Keratinocyte (primary cell): ENCODE data around the gene MLXIPL. TPM values are rescaled to one million over a fixed set of nuclear protein-coding genes. Genes with fewer than 3 reads are reported as not detected.

ENCODE experiments used
- DNase-seq: peaks from one replicate; pipeline ENCODE4 v3.0.0-alpha.2; 2011; ENCODE audit warnings: low read depth, missing footprints, low spot score
- FAIRE-seq: peaks from 2 replicates; lab custom pipeline; 2011; peaks lifted over from hg19 to GRCh38; lab: Jason Lieb, UNC
- H2AFZ ChIP-seq: 2 replicates; pipeline ENCODE4 v1.6.0; 2012; ENCODE audit warnings: low read length, control low read depth, inconsistent platforms; ENCODE audit not compliant: control insufficient read depth
- H3K27ac ChIP-seq: 2 replicates; pipeline ENCODE4 v1.5.1; 2011; ENCODE audit warnings: low read length; ENCODE audit not compliant: control insufficient read depth, insufficient read depth
- H3K27me3 ChIP-seq: 3 replicates; pipeline ENCODE4 v1.6.0; 2011; ENCODE audit warnings: low read length; ENCODE audit not compliant: control insufficient read depth, insufficient read depth; ENCODE audit errors: extremely low read depth
- H3K36me3 ChIP-seq, 2 experiments: 2 replicates in 1 of 2; 3 replicates in 1 of 2; pipeline ENCODE4 v1.5.1; 2011; ENCODE audit warnings: low read length in 2 of 2, mild to moderate bottlenecking in 1 of 2; ENCODE audit not compliant: control insufficient read depth in 2 of 2, insufficient read depth in 2 of 2; ENCODE audit errors: extremely low read depth in 1 of 2
- H3K4me1 ChIP-seq: 3 replicates; pipeline ENCODE4 v1.5.1; 2011; ENCODE audit warnings: low read length; ENCODE audit not compliant: control insufficient read depth, insufficient read depth; ENCODE audit errors: extremely low read depth
- H3K4me2 ChIP-seq: 3 replicates; pipeline ENCODE4 v1.6.0; 2011; ENCODE audit warnings: low read depth, low read length; ENCODE audit not compliant: control insufficient read depth, insufficient read depth; ENCODE audit errors: extremely low read depth
- H3K4me3 ChIP-seq, 3 experiments: fragments of 200-600 bp in 1 of 3; sonication (generic) in 1 of 3; 2 replicates in 2 of 3; 3 replicates in 1 of 3; pipeline ENCODE4 v1.5.1; 2011 to 2016; ENCODE audit warnings: low read length in 3 of 3, mild to moderate bottlenecking in 3 of 3, control low read depth in 2 of 3, inconsistent platforms in 1 of 3, low read depth in 1 of 3, mixed read lengths in 1 of 3, mixed run types in 1 of 3, moderate library complexity in 1 of 3; ENCODE audit not compliant: control insufficient read depth in 2 of 3, insufficient read depth in 2 of 3; ENCODE audit errors: extremely low read depth in 1 of 3
- H3K79me2 ChIP-seq: 2 replicates; pipeline ENCODE4 v1.6.0; 2012; ENCODE audit warnings: low read length; ENCODE audit not compliant: control insufficient read depth, insufficient read depth
- H3K9ac ChIP-seq: 3 replicates; pipeline ENCODE4 v1.6.0; 2011; ENCODE audit warnings: low read length; ENCODE audit not compliant: control insufficient read depth, insufficient read depth; ENCODE audit errors: extremely low read depth
- H3K9me1 ChIP-seq: 3 replicates; pipeline ENCODE4 v1.6.0; 2011; ENCODE audit warnings: low read length; ENCODE audit not compliant: control insufficient read depth, insufficient read depth; ENCODE audit errors: extremely low read depth
- H3K9me3 ChIP-seq: 2 replicates; pipeline ENCODE4 v1.5.1; 2012; ENCODE audit warnings: low read depth, low read length; ENCODE audit not compliant: control insufficient read depth
- H4K20me1 ChIP-seq: 3 replicates; pipeline ENCODE4 v1.6.0; 2011; ENCODE audit warnings: low read length; ENCODE audit not compliant: control insufficient read depth, insufficient read depth; ENCODE audit errors: extremely low read depth
- CTCF ChIP-seq, 3 experiments: IDR thresholded peaks in 1 of 3; conservative IDR thresholded peaks in 1 of 3; optimal IDR thresholded peaks in 1 of 3; 2 replicates in 2 of 3; 3 replicates in 1 of 3; pipeline versions ENCODE3 to v1.5.1; 2011; ENCODE audit warnings: low read length in 3 of 3, mild to moderate bottlenecking in 3 of 3, moderate library complexity in 2 of 3, control low read depth in 1 of 3, inconsistent platforms in 1 of 3; ENCODE audit not compliant: insufficient read depth in 2 of 3; ENCODE audit errors: extremely low read depth in 1 of 3
- EZH2 ChIP-seq: IDR thresholded peaks from one replicate; pipeline ENCODE4 v1.6.1; 2012; ENCODE audit warnings: inconsistent platforms, mild to moderate bottlenecking, low read length, moderate library complexity
- dilution Hi-C: fragments of 300-500 bp; cut with MboI; formaldehyde crosslinking; loops from one replicate; pipeline ENCODE4 v1.7.0; 2020; ENCODE audit warnings: low sequenced_read_pairs; ENCODE audit not compliant: extremely low pct_ligation_motif_present
- polyA plus RNA-seq, 5 experiments: library from polyadenylated mRNA; depleted of rRNA in 3 of 5; stranded (reverse) in 3 of 5; stranded (forward) in 1 of 5; unstranded in 1 of 5; fragments of >200 nt; gene quantifications; 1 replicate in 1 of 5; 2 replicates in 3 of 5; 3 replicates in 1 of 5; pipeline versions ENCODE4 v1.2.1 to v1.2.3, GENCODE V29; 2011 to 2012; ENCODE audit warnings: missing spikeins in 2 of 5, low read depth in 1 of 5, low replicate concordance in 1 of 5

Gene MLXIPL
- polyA plus RNA-seq, 1 donor (not counting 4 experiments of a cell fraction or from before 2014, with no cell fraction given), result 0.05 TPM

- TF ChIP-seq EZH2 (no peak), CTCF (optimal IDR thresholded peaks at IDR 0.05 in 1 of 3, IDR thresholded peaks at IDR 0.05 in 1 of 3, conservative IDR thresholded peaks at IDR 0.05 in 1 of 3; ENCODE audit: extremely low read depth in 1 of 3, insufficient read depth in 2 of 3, low read length in 3 of 3) (no peak)
- Histone ChIP-seq H3K79me2 (no peaks in the 10 kb centered on the region), H3K27ac (no peak overlapping the region), H3K9me3 (no peaks in the 10 kb centered on the region), H2AFZ (no peak overlapping the region), H3K4me3 (no peak overlapping the region), H3K4me2 (no peak overlapping the region), H3K36me3 (no peaks in the 10 kb centered on the region), H3K27me3 (peaks cover 19% of the 10 kb centered on the region), H4K20me1 (no peaks in the 10 kb centered on the region), H3K4me1 (peaks cover 5% of the 10 kb centered on the region), H3K9ac (no peak overlapping the region), H3K9me1 (no peaks in the 10 kb centered on the region)
- dilution Hi-C loops, result no loop called here
- FAIRE-seq (no peak), DNase-seq (no peak)
Observed at GRCh38 chr7:73642834-73643233, 18.5 kb upstream of the MLXIPL start.

- Histone ChIP-seq H3K36me3 (no peaks in the 10 kb centered on the region), H3K9me1 (no peaks in the 10 kb centered on the region), H3K27me3 (no peaks in the 10 kb centered on the region), H3K27ac (no peak overlapping the region), H3K79me2 (no peaks in the 10 kb centered on the region), H3K9me3 (no peaks in the 10 kb centered on the region), H3K9ac (no peak overlapping the region), H3K4me2 (no peak overlapping the region), H3K4me1 (peaks cover 7% of the 10 kb centered on the region), H3K4me3 (no peak overlapping the region), H4K20me1 (no peaks in the 10 kb centered on the region), H2AFZ (no peak overlapping the region)
- DNase-seq (no peak), FAIRE-seq (no peak)
- dilution Hi-C loops, result no loop called here
- TF ChIP-seq EZH2 (no peak), CTCF (optimal IDR thresholded peaks at IDR 0.05 in 1 of 3, IDR thresholded peaks at IDR 0.05 in 1 of 3, conservative IDR thresholded peaks at IDR 0.05 in 1 of 3; ENCODE audit: extremely low read depth in 1 of 3, insufficient read depth in 2 of 3, low read length in 3 of 3) (no peak)
Observed at GRCh38 chr7:73638911-73639310, 14.6 kb upstream of the MLXIPL start.
